GM18498 (cell line): ENCODE data around the gene SLC26A9.

Experiments
- ATAC-seq: cut with Tn5 transposase; IDR thresholded peaks from one replicate; pipeline ENCODE4 v1.9.1; 2021; ENCODE audit warnings: mild to moderate bottlenecking, moderate library complexity; ENCODE audit not compliant: unreplicated experiment

Gene SLC26A9

DNA sequence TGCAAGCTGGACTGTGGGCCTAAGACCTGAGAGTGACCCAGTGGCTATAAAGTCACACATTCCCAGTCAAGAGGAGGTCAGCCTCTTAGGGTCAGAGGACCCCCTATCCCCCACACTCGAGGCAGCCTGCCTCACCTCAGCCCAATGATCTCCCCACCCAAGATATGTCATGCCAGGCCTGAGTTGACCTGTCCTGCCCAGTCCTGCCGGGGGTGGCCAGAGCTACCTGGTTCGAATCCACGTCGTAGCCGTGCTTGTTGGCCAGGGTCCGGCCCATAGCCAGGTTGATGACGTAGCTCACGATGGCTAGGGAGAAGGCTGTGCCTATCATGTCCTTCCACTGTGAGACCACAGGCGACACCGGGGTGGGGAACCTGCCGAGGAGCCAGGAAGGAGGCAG is 15.6 kb downstream of the SLC26A9 start:
- ATAC-seq, result no peak

DNA sequence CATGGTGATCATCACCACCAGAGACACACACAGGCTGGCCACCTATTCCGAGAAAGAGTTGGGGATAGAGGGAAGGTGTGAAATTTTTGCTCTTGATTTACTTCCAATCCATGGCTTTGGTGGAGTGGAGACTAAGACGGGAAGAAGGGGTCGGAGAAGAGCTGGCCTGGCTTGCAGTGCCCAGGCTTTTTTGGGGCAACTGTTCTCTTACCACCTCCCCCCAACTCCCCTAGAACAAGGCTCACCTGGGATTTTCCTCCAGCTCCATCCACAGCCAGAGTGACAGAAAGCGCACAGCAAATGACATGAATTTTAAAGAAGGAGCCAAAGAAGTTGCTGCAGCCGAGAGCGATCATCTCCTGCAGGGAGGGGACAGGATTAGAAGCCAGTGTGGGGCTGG is 16.0 kb downstream of the SLC26A9 start:
- no peak for ATAC-seq

DNA sequence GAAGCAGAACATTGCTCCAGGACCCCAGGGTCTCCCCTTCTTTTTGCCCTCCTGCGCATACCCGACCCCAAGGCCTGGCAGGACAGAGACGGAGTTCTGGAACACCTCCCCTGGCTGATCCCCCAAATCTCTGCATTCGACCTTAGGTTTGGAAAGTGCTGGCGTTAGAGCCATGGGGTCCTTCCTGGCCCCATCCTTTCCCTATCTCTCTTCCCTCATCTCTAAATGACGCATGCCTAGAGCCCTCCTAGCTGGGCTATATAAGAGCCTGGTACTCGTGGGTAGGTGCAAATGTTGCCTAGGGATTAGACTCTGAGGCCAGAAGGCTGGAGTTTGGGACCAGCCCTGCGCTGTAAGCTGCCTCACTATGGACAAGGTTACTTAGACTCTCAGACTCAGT is 16.6 kb downstream of the SLC26A9 start:
- ATAC-seq, result no peak

DNA sequence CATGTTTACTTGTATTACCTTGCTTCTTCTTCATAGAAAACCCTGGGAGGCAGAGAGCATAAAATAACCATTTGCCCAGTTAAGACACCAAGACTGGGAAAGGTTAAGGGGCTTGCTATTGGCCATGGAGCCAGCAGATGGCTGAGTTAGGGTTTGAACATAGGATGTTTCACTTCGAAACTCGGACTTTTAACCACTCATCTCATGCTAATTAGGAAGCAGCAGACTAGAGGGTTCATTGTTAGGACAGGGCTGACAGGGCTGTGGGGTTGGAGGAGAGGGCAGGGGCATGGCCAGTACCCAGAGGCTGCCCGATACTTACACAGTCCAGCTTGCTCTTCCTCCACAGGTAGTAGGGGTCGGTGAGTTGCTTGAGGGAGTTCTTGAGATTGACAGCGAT is 17.0 kb downstream of the SLC26A9 start:
- no peak for ATAC-seq

DNA sequence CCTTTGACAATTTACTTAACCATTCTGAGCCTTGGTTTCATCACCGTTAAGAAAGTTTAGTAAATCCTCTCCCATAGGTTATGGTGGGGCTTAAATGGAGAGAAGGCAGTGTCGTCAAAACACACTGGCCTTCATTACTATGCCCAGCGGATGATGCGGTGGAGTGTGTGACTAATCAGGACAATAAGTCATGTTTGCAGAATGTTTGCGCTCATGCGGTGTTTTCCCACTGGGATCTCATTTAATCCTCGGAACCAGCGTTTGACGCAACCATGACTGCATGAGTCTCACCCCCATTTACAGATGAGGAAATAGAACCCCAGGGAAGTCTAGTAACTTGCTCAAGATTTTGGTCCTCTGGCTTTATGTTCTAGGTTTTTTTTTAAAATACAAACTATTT is 17.5 kb downstream of the SLC26A9 start:
- ATAC-seq, result no peak

DNA sequence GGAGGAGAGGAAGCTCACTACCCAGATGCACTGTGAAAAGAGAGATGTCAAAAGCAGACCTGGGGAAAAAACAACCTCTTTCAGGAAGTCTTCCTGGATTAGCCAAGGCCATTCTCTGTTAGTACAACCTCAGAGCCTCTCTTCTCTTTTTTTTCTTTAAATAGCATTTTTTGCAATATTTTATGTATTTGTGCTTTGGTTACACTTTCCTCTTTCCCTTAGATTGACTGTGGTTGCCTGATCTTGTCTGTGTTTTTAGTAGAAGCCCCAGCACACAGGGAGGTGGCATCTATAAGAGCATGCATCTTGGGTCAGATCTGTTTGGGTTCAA is 18.8 kb downstream of the SLC26A9 start:
- ATAC-seq, result no peak

DNA sequence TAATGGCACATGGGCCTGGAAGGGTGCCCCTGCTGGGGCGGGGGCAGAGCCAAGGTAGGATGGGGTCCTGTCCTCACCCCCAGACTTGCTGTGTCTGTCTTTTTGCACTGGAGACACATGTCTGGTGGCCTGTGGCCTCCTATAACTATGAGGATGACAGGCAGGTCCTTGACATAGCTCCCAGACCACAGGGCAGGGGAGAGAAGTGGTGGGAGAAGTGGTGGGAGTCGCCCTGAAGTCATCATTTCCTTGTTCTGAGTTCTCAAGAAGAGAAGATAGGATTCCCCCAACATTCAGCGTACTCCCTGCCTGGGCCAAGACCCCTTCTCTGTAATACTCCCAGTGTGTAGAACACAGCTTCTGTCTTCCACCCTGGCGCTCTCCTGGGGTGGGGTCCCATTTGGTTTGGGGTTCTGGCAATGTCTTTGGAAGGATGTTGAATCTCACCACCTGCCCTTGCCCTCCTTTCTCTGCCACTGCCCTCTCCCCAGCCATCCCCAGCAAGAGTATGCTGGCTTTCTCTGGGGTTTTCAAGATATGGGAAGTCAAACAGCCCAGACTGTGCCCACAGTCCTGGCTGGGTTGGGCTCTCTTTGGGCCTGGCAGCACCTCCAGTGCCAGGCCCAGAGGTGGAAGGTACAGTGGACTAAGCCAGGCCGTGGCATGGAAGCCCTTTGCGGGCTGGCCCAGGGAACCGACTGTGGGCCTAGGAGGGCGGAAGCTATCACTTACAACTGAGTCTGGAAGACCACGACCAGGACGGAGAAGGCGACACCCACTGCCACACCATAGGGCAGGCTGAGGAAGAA is 19.4 kb downstream of the SLC26A9 start:
- no peak for ATAC-seq

DNA sequence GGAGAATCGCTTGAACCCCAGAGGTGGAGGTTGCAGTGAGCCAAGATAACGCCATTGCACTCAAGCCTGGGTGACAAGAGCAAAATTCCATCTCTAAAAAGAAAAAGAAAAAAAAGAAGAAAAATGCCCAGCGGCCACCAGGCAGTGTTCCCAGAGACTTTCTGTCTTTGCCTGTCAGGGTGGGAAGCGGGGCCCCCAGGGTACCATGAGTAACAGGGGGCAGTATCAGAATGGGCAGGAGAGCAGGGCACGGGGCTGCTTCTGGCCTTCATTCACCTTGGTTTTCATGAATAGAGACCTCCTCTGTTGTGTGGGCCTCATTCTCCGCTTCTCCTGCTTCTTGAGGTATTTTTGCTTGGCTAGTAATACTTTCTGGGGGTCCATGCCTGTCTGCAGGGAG is 20.4 kb downstream of the SLC26A9 start:
- ATAC-seq, result no peak

DNA sequence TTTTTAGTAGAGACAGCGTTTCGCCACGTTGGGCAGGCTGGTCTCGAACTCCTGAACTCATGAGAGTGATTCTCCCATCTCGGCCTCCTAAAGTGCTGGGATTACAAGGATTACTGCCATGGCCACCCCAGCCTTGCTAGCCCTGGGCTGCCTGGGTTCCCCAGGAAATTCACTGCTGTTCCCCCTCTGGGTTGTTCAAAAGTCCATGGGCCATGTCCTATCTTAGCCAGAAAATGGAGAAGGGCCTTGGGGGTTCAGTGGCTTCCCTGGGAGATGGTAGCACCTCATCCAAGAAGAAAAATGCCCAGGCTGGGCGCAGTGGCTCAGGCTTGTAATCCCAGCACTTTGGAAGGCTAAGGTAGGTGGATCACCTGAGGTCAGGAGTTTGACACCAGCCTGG is 20.9 kb downstream of the SLC26A9 start:
- no peak for ATAC-seq

DNA sequence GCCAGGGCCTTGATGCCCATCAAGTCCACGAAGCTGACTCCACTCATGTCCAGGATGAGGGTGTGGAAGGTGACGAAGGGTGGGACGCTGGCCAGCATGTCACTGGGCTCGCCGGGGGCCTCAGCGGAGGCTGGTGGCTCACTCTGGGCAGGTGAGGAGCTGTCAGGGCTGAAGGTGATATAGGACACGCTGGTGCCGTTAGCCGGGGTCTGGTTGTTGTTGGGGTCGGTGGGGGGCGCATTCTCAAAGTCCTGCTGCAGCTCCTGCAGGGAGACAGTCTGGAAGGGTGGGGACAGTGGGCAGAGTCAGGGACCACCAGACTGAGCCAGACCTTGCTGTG is 21.7 kb downstream of the SLC26A9 start:
- ATAC-seq, result no peak

DNA sequence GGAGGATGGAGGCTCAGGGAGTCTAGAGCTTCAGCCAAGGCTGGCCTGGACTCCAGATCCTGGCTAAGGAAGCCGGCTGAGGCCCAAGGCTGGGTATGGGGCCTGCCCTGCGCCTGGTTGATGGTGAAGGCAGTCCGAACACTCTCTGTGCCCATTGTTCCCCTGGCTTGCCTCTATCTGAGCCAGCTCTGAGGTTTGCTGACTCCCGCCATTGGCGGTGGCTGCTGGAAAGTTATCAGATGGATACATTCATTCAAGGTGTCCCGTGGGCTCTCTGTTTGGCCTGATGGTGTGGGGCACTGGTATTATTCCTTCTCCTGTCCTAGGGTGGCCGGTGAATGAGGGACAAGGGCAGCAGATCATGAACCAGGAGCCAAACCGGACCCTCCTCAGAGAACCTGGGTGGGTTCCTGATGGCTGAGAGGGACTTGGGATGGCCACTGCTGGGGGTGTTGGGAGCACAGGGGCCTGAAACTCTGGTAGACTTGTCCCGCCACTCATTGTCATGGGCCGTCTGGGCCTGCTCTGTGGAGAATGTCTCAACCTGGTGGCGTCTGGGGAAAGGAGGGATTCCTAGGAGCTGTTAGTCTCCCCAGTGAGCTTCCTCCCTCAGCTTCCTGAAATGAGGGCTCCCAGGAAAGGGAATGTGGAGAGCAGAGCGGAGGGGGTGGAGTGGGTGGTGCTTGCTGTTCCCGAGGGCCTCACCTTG is 22.2 kb downstream of the SLC26A9 start:
- ATAC-seq, result no peak

DNA sequence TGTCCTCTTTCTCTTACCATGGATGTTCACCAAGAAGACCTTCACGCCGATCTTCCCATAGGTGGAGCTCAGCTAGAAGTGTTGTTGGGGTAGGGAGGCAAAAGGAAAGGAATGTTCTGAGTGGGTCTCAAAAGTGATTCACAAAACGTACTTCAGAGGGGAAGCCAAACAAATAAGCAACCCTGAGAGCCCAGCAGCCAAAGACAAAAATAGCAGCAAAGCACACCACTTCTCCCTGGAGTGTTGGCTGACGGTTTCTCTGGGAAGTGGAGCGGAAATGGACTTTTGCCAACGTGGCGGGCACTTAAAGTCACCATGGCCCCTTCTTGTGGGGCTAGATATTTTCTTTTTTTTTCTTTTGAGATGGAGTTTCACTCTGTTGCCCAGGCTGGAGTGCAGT is 23.1 kb downstream of the SLC26A9 start:
- no peak for ATAC-seq

DNA sequence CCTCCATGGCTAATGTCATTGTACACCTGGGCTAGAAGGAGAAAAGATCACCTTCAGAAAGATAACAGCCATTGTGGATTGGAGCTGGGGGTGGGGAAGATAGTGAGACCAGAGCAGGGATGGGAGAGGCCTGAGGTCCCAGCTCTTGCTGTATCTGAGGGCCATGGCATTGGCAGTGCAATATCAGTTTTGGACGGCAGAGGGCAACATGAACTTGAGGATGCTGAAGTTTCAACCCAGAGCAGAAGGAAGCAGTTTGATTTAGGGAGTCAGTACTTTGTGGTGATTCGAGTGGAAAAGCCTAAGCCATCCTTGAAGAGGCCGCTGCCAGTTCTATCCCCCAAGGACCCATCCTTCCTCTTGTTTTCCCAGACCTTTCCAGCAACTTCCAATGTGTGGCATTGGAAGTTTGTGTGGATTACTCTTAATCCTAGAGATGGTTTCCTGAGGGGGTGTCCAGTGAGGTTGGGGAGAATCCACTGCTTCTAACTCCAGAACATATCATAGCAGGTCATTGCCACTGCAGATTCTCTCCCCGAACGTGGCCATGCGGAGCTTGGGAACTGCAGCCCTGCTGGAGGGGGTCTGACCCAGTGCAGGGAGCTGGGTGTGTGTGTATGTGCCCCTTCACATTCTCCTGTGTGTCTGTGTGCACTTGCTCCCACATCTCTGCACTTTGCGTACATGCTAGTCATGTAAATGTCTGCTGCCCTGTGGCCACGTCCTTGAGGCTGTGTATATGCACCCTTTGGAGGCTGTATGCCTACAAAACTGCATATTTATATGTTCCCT is 24.1 kb downstream of the SLC26A9 start:
- no peak for ATAC-seq

DNA sequence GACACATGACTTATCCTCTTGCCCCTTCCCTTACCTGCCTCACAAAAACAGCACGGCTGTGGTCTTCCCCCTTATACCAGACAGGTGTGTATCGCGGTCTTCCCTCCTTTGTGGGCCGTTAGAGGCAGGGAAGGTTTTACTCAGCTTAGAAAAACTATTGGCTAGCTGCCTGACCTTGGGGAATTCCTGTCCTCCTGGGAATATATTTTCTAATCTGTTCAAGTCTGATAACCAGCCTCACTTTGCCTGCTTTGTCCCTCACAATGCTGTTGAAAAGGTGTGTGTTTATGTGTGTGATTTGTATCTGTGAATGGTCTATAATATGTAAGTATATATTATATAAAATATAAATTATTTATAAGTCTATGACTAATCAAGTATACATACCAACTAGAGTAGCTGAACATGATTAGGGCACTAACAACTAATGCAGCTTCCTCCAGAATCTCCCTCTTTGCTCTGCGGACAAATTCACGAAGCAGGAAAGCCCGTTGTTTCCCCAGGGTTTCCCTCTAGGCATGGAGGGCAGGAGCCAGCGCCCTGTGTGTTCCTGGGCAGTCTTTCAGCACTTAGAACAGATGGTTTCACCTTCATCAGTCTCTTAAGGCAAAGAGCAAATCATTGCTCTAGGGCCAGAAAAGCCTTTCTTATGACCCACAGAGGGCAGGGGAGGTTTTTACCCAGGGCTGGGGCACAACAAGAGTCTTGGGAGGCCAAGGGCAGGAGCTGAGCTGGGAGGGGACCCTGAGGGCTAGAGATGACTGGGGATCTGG is 25.6 kb downstream of the SLC26A9 start:
- no peak for ATAC-seq

DNA sequence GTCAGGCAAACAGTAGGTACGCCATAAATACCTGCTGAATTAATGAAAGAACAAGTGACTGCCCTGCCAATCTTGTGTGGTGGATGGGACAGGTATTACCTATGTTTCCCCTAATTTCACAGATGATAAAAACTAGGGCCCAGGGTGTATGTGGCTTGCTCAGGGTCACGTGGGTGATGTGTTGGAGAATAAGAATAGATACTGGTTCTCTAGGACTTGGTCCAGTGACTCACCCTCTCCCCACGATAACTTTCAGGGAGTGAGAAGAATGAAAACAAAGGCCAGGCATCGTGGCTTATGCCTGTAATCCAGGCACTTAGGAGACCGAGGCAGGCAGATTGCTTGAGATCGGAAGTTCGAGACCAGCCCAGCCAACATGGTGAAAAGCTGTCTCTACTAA is 26.7 kb downstream of the SLC26A9 start:
- ATAC-seq, result no peak

DNA sequence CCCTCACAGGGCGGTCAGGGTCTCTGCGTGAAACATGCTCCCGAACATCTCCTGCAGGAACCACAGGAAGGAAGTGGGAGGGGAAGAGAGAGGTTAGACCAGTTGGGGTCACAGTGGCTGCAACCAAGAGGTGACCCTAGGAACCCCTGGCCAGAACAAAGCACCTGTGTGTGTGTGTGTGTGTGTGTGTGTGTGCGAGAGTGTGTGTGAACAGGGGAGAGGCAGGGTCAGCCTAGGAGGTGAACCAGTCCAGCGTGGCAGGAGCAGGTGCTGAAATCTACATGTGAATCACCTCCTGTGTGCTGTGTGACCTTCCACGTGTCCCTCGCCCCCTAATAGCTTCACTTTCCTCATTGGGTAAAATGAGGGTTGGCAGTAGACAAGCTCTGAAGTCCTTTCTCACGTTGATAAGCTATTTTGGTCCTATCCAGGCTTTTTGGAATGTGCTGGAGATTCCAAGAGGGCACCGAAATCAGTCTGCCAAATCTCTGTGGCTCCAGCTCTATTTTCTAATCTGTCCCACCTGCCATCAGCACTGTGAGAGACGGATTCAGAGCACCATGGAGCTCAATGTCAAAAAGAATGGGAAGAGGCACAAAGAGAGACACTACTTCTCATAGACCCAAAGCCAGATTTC is 27.8 kb downstream of the SLC26A9 start:
- ATAC-seq, result no peak

DNA sequence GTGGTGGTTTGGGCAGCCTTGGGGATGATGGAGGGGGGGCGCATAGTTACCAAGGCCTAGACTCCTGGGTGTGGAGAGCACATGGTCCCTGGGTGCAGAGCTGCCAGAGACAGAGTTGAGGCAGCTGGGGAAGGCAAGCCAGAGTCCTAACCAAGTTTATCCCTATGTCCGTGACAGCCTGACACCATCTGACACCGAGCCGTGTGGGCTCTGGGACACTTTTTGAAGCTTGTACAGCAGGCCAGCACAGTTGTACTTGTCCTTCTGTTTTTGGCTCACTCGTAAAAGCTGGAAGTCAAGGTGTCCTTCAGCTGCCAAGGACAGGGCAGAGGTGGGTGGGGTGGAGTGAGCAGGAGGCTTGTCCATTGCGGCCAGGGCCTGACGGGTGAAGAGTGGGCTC is 28.5 kb downstream of the SLC26A9 start:
- no peak for ATAC-seq

DNA sequence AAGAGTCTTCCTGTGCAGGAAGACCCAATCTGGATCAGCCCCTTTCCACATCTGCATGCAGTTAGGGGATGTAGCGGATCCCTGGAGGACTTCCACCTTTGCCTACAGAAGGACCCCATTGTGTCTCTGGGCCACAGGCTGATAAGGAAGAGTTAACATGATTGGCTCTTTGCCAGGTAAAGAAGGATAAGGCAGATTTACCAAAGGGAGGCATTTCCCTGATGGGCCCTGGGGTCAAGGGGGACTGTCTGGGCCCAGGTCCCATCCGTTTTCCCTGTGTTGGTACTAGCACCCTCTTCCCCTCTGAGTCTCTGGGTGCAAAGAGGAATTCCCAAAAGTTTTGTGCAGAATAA is 29.1 kb downstream of the SLC26A9 start:
- ATAC-seq, result no peak

DNA sequence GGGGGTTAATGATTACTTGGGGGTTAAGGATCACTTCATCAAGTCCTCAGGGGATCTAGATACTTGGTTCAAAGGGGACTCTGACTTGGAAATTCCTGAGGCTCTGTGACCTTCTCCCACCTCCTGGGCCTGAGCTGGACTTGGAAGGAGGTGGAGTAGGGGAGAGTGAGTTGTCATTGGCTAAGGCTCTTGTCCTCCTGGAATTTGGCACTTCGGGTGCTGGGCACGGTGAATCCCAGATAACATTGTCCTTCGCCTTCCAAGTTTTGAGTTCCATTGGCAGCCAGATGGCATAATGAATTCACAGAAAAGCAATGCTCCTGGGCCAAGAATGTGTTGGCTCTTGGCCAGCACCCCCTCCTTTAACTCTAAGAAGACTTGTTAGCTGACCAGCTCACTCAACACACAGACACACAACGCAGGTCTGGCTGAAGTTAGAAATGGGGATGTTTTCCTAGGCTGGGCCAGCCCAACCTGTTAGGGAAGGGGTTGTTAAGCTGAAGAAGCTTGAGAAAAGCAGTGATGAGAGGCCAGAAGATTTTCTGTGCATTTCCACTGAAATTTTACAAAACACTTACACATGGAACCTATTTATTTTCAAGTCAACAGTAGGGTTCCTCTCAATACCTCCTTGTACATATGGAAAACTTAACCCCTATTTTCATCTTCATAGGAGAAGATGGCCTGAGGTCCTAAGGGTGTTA is 29.7 kb downstream of the SLC26A9 start:
- no peak for ATAC-seq

DNA sequence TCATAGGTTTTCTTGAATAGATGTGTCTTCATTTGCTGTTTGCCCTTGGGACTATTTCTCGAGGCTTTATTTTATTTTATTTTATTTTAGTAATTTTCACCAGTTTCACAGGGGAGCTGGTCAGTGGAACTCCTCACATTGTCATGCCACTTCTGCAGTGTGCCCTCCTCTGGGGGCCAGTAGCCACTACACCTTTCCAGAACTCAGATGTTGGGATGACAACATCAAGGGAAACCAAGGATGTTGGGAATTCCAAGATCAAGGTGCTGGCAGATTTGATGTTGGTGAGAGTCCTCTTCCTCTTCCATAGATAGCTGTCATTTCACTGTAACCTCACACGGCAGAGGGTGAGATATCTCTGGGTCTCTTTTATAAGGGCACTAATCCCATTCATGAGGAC is 35.5 kb downstream of the SLC26A9 start:
- ATAC-seq, result no peak
